GM21723 (cell line): Measurements from ENCODE around the gene GFPT2.
A peak's percentile ranks its signal among the peaks of the same experiment; 100 is the strongest.

Experiments used
- ATAC-seq: cut with Tn5 transposase; IDR thresholded peaks from one replicate; pipeline ENCODE4 v1.9.1; 2021; ENCODE audit warnings: mild to moderate bottlenecking, moderate library complexity; ENCODE audit not compliant: unreplicated experiment

GFPT2 gene

DNA sequence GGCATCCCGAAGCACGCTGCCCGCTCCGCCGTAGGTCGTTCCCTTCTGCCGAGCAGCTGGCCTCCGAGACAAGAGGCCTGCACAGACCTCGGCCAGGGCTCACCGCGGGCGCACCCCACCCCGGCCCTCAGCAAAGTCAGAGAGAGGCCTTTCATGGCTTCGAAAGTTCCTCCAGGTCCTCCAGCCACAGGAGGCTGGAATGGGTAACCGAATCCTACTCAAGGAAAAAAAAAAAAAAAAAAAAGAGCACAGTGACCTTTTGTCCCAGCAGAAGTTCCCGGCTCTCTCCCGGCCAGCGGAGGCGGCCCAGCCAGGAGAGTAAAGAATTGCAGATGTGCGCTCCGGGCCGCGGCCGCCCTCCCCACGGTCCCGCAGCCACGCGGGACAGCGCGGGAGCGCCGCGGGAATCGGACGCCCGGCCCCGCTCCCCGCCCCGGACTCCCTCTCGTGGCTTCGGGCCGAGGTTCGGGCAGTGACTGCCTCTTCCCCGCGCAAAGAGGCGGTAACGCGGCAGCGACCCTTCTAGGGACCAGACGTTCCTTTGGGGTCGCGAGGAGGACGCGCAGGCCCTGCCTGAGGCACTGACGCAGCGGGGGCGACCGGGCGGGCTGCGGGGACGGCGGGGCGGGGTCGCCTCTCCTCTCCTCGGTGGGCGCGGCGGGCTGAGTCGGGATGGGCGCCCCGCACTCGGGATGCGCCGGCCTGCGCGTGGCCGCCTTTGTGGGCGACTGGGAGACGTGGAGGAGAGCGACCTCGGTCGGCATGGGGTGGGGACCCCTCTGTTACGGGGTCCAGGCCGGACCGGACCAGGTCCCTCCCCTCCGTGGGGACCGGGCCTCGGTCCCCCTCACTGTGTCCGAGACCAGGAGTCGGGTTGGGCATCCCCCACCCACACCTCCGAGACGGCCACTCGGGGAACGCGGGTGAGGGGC, 754 bp downstream of the GFPT2 start:
- ATAC-seq: peak; percentile 7

- ATAC-seq: no peak
These were observed 2.2 kb downstream of the GFPT2 start for GRCh38 chr5:180350711-180351465.

DNA sequence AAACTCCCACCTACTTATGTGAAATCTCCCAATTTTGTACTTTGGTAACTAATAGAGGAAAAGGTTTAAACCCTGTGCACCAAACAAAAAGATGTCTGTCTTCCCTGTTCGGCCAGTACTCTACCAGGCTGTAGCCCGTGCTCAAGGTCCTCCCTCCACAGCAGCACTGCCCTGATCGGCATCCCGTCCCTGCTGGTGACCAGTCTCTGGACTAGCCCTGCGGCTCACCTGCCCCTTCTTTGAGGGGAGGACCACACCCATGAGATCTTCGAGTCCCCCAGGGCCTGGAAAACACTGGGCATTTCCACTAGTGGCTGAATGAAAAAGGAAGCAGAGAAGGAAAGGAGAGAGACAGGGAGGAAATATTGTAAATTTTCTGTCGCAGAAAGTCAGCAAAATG, 2.8 kb downstream of the GFPT2 start:
- no peak for ATAC-seq

GRCh38 chr5:180349391-180349790, 3.7 kb downstream of the GFPT2 start:
- ATAC-seq: no peak

DNA sequence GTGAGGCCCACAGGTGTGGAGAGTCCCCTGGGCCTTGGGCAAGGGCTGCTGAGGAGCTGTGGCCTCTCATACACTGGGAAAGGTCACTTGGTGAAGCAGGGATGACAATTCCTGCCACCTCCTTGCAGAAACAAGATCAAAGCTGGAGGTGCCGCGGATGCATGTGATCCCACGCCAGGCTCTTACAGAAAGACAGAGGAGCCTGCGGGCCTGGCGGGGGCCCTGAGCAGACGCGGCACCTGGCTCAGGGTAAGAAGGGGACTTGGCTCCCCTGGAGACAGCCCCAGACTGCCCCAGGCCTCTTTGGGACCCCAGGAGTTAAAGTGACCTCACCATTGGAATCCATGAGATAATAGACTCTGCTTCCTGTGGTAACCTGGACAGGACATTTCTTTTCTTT, 4.8 kb downstream of the GFPT2 start:
- no peak for ATAC-seq

- ATAC-seq: no peak
These were observed 5.4 kb downstream of the GFPT2 start for GRCh38 chr5:180347702-180348101.

DNA sequence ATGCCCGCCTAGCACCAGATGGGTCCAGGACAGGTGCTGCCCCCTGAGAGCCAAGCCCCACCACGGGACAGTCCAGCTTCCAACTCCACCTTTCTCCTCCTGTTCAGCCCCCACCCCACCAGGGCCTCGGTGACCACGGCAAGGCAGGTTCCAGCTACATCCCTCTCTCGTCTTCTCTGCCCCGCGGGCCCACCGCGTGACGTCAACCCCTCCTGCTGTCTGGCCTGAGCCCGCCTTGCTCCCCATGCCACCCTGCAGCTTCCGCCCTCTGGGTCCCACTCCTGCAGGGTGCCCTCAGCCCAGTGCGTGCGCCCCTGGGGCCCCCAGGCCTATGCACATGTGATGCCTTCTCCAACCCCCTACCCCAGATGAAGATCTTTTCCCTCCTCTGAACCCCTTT, 6.8 kb downstream of the GFPT2 start:
- no peak for ATAC-seq

DNA sequence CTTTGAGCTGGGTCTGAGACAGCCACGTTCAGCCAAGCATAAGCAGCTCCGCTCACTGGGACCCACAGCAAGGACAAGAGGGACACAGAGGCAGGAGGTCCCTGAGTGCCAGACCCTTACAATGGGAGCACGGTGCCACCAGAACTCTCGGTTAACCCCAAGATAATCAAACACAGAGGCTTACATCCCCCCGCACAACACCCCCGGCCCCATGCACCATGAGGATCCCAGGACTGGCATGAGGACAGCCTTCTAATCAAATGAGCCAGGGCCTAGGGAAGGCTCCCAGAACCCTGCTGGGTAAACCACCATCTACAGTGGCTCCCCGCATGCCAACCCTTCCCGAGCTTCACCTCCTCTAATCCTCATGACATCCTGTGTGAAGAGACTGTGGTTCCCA, 7.4 kb downstream of the GFPT2 start:
- ATAC-seq: no peak

DNA sequence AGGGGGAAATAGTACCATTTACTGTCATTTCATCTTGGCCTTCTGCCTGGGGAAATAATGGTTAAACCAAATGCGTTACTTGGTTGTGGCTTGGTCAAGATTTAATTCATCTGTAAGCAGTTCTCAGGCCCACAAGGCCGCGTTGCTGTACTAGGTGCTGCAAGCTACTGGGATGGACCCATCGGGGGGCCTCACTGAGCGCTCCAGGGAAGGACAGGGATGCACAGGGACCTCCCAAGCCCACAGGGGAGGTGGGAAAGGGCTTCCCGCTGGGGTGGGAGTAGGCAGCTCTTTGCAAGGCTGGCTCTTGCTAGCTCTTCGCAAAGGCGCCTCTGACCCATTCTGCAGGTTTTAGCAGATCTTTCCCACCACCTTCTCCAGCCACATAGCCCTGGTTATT, 8.0 kb downstream of the GFPT2 start:
- ATAC-seq: no peak

DNA sequence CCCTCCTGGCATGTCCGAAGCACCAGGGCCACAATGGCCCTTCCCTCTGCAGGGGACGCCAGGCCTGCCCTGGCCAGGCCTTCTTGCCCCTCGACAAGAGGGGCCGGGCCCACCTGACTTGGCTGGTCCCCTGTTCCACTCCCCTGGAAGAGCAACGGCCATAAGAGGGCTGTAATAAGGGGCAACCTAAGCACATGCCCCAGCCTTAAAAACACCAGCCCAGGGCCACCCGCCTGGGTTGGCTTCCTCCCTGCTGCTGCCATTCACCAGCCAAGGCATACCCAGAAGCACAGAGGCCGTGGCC, 8.5 kb downstream of the GFPT2 start:
- no peak for ATAC-seq

DNA sequence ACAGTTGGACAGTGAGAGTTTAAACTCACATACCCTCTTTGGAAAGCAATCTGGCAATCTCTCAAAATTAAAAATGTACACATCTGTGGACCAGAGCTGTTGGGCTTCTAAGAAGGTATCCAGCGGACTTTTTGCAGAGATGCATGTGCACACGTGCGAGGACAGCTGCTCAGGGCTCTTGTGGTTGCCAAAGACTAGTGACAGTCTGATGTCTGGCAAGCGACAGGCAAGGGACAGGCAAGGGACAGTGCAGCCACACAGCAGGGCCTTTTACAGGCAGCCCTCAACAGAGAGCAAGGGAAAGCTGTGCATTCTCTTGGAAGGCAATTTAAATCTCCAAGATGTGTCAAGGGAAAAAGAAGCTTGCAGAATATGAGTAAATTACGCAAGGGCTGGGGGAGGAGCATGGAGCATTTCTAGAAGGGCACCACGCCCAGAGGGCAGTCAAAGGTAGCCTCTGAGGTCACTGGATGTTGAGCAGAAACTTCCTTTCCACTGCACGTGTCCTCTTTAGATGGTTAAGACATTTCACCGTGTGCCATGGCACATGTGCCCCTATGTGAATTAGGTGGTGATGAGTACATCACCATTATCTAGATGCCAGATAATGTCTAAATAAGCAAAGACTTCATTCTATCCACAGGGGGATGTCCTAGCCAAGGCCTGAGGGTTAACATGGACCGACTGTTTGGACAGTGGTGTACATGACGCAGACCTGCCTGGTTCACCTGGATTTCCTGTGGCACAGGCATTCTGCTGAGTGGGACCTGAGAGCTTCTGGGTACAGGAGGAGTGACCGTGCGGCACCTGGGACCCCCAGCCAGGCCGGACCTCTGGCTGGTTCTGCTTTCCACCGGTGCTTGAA, 9.1 kb downstream of the GFPT2 start:
- ATAC-seq: no peak

GRCh38 chr5:180343110-180343830, 9.9 kb downstream of the GFPT2 start:
- no peak for ATAC-seq

- ATAC-seq: no peak
These were observed 11.5 kb downstream of the GFPT2 start for GRCh38 chr5:180341595-180341994.

- ATAC-seq: no peak
These were observed 12.3 kb downstream of the GFPT2 start for GRCh38 chr5:180340856-180341255.

GRCh38 chr5:180339583-180340183, 13.5 kb downstream of the GFPT2 start:
- ATAC-seq: no peak

DNA sequence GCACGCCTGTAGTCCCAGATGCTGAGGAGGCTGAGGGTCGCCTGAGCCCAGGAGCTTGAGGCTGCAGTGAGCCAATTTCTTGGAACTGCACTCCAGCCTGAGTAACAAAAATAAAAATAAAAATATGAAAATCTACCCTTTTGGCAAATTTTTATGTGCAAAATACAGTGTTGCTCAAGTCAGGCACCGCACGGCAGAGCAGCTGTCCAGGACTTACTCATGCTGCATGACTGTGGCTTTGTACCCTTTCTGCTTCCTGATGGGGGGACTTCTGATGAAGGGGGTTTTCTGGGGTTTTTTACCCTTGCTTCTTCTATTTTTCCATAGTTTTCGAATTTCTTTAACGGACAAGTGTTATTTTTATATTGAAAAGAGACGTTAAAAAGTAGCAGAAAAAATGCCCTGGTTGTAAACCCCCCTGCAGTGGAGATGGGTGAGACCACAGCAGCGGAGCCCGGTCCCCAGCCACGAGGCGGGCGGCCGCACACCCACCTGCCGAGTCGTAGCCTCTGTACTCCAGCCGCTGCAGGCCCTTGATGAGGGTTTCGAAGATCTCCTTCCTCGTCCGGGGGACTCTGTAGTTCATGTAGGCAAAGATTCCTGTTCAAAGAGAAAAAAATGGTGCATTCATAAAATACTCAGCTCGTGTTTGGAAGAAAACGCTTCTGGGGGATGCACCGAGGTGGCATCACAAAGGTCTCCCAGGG, 15.0 kb downstream of the GFPT2 start:
- ATAC-seq: no peak

DNA sequence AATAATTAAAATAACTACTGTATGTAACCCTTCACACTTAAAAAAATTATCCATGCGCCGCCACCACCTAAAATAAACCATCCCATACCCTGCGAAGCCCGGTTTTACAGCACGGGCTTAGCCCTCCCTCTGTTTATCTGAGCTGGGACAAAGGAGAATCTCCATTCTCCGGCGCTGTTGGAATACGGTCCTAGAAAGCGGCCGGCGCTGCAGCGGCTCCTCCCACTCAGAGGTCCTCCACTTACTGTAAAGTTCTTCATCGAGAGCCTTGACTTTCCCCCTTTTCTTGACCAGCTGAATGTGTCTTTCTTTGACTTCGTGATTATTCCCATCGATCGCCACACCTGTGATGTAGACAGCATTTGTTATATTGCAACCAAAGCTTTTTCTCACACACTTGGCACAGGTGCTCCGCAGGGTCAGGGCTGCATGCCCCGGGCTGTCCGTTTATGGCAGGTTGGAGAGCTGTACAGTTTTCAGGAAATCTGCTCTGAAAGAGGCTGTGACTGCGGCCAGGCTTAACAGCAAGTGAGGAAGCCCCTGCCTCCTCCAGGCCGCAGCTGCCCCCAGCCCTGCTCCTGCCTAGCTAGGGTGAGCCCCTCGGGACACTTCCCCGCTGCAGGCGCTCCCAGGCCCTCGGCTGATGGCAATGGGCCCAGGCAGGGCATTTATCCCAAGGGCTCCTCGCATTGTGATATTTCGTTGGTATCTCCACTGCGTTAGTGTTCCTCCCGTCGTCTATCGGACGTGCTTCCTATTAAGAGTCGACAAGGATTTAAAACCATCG, 16.7 kb downstream of the GFPT2 start:
- no peak for ATAC-seq

DNA sequence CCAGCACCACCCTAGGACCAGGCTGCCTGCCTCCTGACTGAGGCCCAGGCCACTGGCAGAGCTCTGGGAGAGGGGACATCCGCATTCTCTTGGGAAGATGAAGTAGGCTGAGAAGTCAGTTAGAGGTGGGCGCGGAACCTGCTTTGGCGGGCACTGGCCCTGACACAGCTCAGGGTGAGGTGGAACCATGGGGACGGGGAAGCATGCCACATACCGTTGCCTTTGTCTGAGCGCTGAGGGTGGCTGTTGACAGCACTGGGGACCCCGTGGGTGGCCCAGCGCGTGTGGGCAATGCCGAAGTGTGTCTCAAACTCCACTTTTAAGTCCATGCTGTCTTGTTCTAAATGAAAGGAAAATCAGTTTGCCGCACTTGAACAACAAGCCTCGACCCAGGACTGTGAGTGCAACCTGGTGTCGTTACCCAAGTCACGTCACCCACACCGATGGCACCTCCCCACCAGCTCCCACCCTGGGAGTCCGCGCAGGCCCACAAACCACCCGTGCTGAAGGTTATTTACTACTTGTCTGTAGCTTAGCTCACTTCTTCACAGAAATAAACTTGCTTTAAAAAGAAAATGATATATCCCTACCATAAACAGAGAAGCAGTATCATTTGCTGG, 17.4 kb downstream of the GFPT2 start:
- no peak for ATAC-seq
